ENCODE data around the gene TCEA2. TPM values are rescaled to one million over a fixed set of nuclear protein-coding genes. Genes with fewer than 3 reads are reported as not detected.

TCEA2 gene
- total and polyA plus RNA-seq, 2 of the 13 experiments (the other 11 are each of a cell fraction or from before 2014, with no cell fraction given): 28.1 to 33.7 TPM

DNA sequence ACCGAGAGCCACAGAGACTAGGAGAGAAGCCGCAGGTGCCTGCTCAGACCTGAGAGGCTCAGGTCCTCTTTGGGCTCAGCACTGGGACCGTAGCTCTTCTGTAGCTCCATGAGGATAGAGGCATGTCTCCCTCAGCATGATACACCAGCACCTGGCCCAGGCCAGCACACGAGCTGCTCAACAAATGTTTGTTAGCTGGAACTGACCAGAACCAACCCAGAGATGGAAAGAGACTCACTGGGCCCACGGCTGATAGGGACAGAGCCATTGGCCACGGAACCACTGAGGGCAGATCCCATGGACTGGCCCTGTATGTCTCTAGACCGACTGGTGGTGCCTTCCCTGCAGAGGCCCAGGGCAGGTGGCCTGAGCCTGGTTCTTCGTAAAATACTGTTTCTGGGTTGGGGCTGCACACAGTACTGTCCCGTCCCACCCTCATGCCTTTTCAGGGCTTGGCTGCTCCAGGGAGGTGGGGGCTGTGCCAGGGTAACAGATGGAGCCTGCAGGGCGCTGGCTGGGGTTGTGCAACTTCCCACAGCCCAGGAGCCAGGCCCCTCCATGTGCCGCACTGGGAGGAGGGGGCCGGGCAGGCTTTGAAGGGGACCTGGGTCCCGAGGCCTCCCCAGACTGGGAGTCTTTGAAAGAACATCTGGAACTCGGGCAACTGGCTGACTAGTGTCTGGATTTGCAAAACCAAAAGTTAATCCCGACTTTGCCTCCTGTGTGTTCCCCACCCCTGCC is 21.8 kb upstream of the TCEA2 start (continued):
- TF ChIP-seq, protein P1, sequence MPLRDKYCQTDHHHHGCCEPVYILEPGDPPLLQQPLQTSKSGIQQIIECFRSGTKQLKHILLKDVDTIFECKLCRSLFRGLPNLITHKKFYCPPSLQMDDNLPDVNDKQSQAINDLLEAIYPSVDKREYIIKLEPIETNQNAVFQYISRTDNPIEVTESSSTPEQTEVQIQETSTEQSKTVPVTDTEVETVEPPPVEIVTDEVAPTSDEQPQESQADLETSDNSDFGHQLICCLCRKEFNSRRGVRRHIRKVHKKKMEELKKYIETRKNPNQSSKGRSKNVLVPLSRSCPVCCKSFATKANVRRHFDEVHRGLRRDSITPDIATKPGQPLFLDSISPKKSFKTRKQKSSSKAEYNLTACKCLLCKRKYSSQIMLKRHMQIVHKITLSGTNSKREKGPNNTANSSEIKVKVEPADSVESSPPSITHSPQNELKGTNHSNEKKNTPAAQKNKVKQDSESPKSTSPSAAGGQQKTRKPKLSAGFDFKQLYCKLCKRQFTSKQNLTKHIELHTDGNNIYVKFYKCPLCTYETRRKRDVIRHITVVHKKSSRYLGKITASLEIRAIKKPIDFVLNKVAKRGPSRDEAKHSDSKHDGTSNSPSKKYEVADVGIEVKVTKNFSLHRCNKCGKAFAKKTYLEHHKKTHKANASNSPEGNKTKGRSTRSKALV (CRISPR knock-in tag; IDR thresholded peaks at IDR 0.05): peak; percentile 75
- no peak for TF ChIP-seq TRIM24 (CRISPR knock-in tag; IDR thresholded peaks at IDR 0.05)
- TF ChIP-seq FOXK1 (CRISPR knock-in tag; IDR thresholded peaks at IDR 0.05; ENCODE audit: borderline replicate concordance, low read depth): no peak
- TF ChIP-seq, protein P2, sequence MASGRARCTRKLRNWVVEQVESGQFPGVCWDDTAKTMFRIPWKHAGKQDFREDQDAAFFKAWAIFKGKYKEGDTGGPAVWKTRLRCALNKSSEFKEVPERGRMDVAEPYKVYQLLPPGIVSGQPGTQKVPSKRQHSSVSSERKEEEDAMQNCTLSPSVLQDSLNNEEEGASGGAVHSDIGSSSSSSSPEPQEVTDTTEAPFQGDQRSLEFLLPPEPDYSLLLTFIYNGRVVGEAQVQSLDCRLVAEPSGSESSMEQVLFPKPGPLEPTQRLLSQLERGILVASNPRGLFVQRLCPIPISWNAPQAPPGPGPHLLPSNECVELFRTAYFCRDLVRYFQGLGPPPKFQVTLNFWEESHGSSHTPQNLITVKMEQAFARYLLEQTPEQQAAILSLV (CRISPR knock-in tag; IDR thresholded peaks at IDR 0.05; ENCODE audit: borderline replicate concordance): no peak
- TF ChIP-seq, protein P3, sequence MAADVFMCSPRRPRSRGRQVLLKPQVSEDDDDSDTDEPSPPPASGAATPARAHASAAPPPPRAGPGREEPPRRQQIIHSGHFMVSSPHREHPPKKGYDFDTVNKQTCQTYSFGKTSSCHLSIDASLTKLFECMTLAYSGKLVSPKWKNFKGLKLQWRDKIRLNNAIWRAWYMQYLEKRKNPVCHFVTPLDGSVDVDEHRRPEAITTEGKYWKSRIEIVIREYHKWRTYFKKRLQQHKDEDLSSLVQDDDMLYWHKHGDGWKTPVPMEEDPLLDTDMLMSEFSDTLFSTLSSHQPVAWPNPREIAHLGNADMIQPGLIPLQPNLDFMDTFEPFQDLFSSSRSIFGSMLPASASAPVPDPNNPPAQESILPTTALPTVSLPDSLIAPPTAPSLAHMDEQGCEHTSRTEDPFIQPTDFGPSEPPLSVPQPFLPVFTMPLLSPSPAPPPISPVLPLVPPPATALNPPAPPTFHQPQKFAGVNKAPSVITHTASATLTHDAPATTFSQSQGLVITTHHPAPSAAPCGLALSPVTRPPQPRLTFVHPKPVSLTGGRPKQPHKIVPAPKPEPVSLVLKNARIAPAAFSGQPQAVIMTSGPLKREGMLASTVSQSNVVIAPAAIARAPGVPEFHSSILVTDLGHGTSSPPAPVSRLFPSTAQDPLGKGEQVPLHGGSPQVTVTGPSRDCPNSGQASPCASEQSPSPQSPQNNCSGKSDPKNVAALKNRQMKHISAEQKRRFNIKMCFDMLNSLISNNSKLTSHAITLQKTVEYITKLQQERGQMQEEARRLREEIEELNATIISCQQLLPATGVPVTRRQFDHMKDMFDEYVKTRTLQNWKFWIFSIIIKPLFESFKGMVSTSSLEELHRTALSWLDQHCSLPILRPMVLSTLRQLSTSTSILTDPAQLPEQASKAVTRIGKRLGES (CRISPR knock-in tag; IDR thresholded peaks at IDR 0.05; ENCODE audit: borderline replicate concordance): no peak
- TF ChIP-seq, protein P4, sequence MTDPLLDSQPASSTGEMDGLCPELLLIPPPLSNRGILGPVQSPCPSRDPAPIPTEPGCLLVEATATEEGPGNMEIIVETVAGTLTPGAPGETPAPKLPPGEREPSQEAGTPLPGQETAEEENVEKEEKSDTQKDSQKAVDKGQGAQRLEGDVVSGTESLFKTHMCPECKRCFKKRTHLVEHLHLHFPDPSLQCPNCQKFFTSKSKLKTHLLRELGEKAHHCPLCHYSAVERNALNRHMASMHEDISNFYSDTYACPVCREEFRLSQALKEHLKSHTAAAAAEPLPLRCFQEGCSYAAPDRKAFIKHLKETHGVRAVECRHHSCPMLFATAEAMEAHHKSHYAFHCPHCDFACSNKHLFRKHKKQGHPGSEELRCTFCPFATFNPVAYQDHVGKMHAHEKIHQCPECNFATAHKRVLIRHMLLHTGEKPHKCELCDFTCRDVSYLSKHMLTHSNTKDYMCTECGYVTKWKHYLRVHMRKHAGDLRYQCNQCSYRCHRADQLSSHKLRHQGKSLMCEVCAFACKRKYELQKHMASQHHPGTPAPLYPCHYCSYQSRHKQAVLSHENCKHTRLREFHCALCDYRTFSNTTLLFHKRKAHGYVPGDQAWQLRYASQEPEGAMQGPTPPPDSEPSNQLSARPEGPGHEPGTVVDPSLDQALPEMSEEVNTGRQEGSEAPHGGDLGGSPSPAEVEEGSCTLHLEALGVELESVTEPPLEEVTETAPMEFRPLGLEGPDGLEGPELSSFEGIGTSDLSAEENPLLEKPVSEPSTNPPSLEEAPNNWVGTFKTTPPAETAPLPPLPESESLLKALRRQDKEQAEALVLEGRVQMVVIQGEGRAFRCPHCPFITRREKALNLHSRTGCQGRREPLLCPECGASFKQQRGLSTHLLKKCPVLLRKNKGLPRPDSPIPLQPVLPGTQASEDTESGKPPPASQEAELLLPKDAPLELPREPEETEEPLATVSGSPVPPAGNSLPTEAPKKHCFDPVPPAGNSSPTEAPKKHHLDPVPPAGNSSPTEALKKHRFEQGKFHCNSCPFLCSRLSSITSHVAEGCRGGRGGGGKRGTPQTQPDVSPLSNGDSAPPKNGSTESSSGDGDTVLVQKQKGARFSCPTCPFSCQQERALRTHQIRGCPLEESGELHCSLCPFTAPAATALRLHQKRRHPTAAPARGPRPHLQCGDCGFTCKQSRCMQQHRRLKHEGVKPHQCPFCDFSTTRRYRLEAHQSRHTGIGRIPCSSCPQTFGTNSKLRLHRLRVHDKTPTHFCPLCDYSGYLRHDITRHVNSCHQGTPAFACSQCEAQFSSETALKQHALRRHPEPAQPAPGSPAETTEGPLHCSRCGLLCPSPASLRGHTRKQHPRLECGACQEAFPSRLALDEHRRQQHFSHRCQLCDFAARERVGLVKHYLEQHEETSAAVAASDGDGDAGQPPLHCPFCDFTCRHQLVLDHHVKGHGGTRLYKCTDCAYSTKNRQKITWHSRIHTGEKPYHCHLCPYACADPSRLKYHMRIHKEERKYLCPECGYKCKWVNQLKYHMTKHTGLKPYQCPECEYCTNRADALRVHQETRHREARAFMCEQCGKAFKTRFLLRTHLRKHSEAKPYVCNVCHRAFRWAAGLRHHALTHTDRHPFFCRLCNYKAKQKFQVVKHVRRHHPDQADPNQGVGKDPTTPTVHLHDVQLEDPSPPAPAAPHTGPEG (CRISPR knock-in tag; IDR thresholded peaks at IDR 0.05): peak; percentile 67
- TF ChIP-seq ZNF569 (CRISPR knock-in tag; IDR thresholded peaks at IDR 0.05; ENCODE audit: borderline replicate concordance): no peak
- peak; percentile 71; the same call in 1 of the 2 replicates for TF ChIP-seq ZNF564 (CRISPR knock-in tag; IDR thresholded peaks at IDR 0.05)
- TF ChIP-seq KDM5A (IDR thresholded peaks at IDR 0.05; ENCODE audit: borderline replicate concordance, low read length): no peak
- TF ChIP-seq, protein P5, sequence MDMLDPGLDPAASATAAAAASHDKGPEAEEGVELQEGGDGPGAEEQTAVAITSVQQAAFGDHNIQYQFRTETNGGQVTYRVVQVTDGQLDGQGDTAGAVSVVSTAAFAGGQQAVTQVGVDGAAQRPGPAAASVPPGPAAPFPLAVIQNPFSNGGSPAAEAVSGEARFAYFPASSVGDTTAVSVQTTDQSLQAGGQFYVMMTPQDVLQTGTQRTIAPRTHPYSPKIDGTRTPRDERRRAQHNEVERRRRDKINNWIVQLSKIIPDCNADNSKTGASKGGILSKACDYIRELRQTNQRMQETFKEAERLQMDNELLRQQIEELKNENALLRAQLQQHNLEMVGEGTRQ (IDR thresholded peaks at IDR 0.05; ENCODE audit: low read depth, low read length): no peak
- TF ChIP-seq, protein P5 (CRISPR knock-in tag; IDR thresholded peaks at IDR 0.05; ENCODE audit: borderline replicate concordance): no peak
- no peak for TF ChIP-seq ZNF33A (CRISPR knock-in tag; IDR thresholded peaks at IDR 0.05; ENCODE audit: borderline replicate concordance)
- no peak; the same call in 1 of the 2 replicates for TF ChIP-seq ZNF446 (CRISPR knock-in tag; IDR thresholded peaks at IDR 0.05)
